NT2/D1 (cell line): Measurements from ENCODE around the gene BAK1.

Experiments used
- SUZ12 ChIP-seq: IDR thresholded peaks from 2 replicates; pipeline ENCODE4 v1.6.1; 2011; ENCODE audit not compliant: insufficient read length, insufficient read depth; ENCODE audit errors: extremely low read depth
- YY1 ChIP-seq: IDR thresholded peaks from 2 replicates; pipeline ENCODE4 v1.6.1; 2011; ENCODE audit not compliant: insufficient read length, insufficient read depth

- no peak for TF ChIP-seq YY1
- no peak for TF ChIP-seq SUZ12
Measured at GRCh38 chr6:33624856-33625255, 44.8 kb upstream of the BAK1 start.
